ENCODE measurements around the gene POLD3.

The POLD3 gene

DNA sequence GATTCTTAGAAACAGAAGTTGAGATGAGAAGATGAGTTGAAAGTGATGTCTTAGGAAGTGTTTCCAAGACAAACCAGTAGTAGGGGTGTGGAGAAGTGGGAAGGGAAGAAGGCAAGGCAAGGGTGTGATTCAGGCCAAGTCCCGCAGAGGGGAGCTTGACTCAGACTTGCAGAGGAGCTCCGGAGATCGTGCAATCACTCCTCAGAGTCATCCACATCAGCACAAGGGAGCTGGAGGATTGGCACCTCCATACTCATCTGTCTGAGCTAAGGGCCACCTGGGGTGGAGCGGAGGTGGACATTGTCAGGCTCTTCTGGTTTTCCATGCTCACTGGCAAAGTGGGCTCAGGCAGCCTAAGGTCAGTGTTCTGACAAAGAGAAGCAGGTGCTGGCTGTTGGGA lies 94.4 kb downstream of the POLD3 start:
- DNase-seq (ENCODE audit: low read depth in 1 of 2, low spot score in 1 of 2) = no peak

DNA sequence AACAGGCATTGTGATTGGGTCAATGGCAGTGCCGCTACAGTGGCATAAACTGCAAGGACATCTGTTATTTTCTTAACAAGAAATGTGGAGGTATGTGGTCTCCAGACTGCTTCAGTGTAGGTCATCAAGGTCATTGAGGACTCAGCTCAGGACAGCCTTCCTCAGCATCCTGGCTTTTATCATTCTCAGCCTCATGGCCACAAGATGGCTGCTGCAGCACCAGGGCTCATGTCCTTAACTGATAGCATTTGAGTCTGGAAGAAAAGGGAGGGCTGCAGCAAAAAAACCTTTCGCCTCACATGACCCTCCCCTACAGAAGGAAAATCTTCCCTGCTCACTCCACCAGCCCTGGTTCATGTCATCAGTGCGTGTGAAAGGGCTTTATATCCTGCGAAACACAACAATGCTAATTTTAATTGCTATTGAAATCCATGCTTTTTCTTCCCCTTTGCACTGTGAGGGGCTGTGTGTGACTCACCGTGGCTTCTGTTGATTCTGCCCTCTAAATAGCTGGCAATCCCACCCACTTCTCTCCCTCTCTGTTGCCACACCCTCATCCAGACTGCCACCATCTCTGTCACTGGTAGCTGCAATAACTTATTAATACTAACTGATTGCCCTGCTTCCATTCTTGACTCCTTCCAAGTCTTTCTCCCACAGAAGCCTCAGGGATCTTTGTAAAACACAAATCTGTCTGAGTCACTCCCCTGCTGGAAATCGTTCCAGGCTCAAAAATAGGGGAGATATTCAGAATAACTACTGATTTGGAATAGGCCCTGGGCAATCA lies 95.0 kb downstream of the POLD3 start:
- no peak for DNase-seq (ENCODE audit: low read depth in 1 of 2, low spot score in 1 of 2)

DNA sequence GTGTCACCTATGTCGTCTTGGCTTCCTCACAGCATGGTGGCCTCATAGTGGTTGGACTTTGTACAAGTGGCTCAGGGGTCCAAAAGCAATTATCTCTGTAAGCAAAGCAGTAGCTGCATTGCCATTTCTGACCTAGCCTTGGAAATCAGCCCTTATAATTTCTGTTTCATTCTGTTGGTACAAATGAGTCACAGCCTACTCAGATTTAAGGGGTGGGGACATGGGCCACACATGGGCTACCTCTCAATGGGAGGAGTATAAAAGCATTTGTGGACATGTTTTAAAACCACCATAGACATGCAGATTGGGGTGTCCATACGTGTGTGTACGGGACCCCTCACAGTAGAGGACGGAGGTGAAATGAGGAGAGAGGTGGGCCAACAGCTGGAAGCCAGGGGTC lies 97.3 kb downstream of the POLD3 start:
- DNase-seq (ENCODE audit: low read depth in 1 of 2, low spot score in 1 of 2) = no peak

DNA sequence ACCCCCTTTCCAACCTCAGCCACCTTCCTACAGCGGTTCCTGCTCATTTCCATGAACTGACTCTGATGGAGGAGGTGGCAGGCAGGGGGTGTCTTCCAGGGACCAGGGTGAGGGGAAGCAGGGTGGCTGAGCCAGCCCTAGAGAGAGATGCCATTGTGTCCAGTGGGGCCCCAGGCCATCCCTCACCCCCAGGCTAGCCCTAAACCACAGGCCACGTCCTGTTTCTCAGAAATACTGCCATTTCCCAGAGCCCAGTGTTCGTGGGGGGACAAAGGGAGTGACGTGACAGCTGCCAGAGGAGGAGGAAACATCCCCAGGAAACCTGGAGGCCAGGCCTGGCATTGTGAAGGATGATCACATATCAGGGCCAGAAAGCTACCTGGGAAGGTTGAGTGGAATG lies 99.4 kb downstream of the POLD3 start:
- no peak for DNase-seq (ENCODE audit: low read depth in 1 of 2, low spot score in 1 of 2)
